Measurements from ENCODE around the gene TULP4.

GRCh38 chr6:158418501-158418900 lies 106.2 kb downstream of the TULP4 start:
- TF ChIP-seq CTCF (conservative IDR thresholded peaks at IDR 0.05; ENCODE audit: low read depth, low read length) (no peak), EZH2 (IDR thresholded peaks at IDR 0.05; ENCODE audit: borderline replicate concordance, low read depth, low read length, poor library complexity, severe bottlenecking) (no peak)

All from A673 (cell line).